Left lung (tissue), 10 donors: ENCODE data around the gene PRKN. TPM values are rescaled to one million over a fixed set of nuclear protein-coding genes. Genes with fewer than 3 reads are reported as not detected.
A peak's percentile ranks its signal among the peaks of the same experiment; 100 is the strongest.

ENCODE experiments used
- ATAC-seq: fragments of 200-7000 bp; cut with Tn5 transposase; one replicate; pipeline ENCODE4 v1.9.1; 2020; ENCODE audit warnings: moderate library complexity
- DNase-seq, 4 donors: peaks; one replicate each; pipeline ENCODE4 v3.0.0-alpha.2; 2013 to 2020
- H3K27ac ChIP-seq, 2 donors: fragments of 200-600 bp; sonication (generic) in 1 of 2; one replicate each; pipeline versions ENCODE4 v1.5.0 to v1.8.0; 2020 to 2021
- H3K27me3 ChIP-seq, 2 donors: fragments of 200-600 bp; sonication (generic) in 1 of 2; one replicate each; pipeline versions ENCODE4 v1.5.0 to v1.8.0; 2020 to 2021
- H3K36me3 ChIP-seq, 2 donors: fragments of 200-600 bp; sonication (generic) in 1 of 2; one replicate each; pipeline versions ENCODE4 v1.5.0 to v1.8.0; 2020 to 2021
- H3K4me1 ChIP-seq, 2 donors: fragments of 200-600 bp; one replicate each; pipeline ENCODE4 v1.8.0; 2021
- H3K4me3 ChIP-seq, 2 donors: fragments of 200-600 bp; sonication (generic) in 1 of 2; one replicate each; pipeline versions ENCODE4 v1.5.0 to v1.8.0; 2020 to 2021; ENCODE audit warnings: mild to moderate bottlenecking in 1 of 2
- H3K9me3 ChIP-seq, 2 donors: fragments of 200-600 bp; sonication (generic) in 1 of 2; one replicate each; pipeline versions ENCODE4 v1.5.0 to v1.8.0; 2020 to 2021
- CTCF ChIP-seq, 2 donors: fragments of 200-600 bp; sonication (generic) in 1 of 2; IDR thresholded peaks; one replicate each; pipeline versions ENCODE4 v1.5.0 to v1.8.0; 2021; ENCODE audit warnings: antibody characterized with exemption in 2 of 2
- intact Hi-C, 2 donors: fragments of 100-400 bp; cut with DNase I; formaldehyde crosslinking; loops; one replicate each; pipeline versions ENCODE4 v1.11.2 to v1.14.2; 2022
- polyA plus RNA-seq, 6 donors: library from polyadenylated mRNA; unstranded; fragments of 120-200 nt; gene quantifications; one replicate each; pipeline ENCODE4 v1.2.1, GENCODE V29; 2013; ENCODE audit not compliant: insufficient read length in 6 of 6
- total RNA-seq, 2 donors: library from RNA; stranded (reverse); fragmentation: NEBNext Ultra II Directional; extraction: Animal tissue kit (Norgen Biotek cat#: 25700); gene quantifications; one replicate each; pipeline ENCODE4 v1.2.1, GENCODE V29; 2021
- donor health status: DM: no; HTN: yes; CAD: no.
- donor health status: DM: no; HTN: no; CAD: no.

Gene PRKN
- total and polyA plus RNA-seq, 8 donors = 1.9 to 4.3 (median 2.5) TPM

DNA sequence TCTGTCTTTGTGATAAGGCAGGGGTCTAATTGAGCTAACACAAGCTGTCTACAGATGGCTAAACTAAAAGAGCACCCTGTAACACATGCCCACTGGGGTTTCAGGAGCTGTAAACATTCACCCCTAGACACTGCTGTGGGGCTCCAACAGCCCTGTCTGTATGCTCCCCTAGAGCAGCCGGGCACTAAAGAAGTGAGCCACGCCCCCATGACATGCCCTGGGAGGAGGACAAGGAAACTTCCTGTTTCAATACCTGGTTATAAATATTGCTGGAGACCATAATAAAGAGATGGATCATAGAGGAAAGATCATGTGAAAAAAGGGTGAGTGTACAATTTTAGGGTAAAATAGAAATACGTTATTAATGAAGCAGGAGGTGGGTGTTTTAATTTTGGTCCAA lies 786.0 kb downstream of the PRKN start:
- ATAC-seq (no peak), DNase-seq (no peak)
- Histone ChIP-seq H3K4me3 (no peak overlapping the region), H3K4me1 (no peaks in the 10 kb centered on the region), H3K27me3 (no peaks in the 10 kb centered on the region), H3K27ac (no peak overlapping the region), H3K9me3 (peaks cover 0 to 6% of the 10 kb centered on the region in 2 donors), H3K36me3 (no peaks in the 10 kb centered on the region)
- intact Hi-C loops = no loop called here
- no peak for TF ChIP-seq CTCF (IDR thresholded peaks at IDR 0.05)

DNA sequence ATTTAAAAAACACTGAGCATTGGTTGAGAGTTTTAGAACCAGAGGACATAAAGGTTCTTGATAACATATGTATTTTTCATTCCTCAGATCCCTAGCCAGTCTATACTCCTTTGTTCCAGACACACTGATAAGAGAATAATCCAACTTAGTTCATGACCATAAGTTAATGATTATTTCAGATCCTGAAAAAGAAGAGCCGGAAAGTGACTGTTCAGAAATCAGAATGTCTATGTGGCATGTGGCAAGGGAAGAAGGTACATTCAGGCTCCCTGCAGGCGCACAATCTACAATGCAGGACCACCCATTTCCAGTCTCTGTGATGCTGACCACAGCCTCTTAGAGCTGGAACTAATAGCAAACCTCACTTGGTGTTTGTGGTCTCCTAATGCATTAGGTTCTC lies 787.0 kb downstream of the PRKN start:
- Histone ChIP-seq H3K9me3 (peaks cover 0 to 15% of the 10 kb centered on the region in 2 donors), H3K27ac (no peak overlapping the region), H3K4me1 (no peaks in the 10 kb centered on the region), H3K27me3 (no peaks in the 10 kb centered on the region), H3K4me3 (no peak overlapping the region), H3K36me3 (no peaks in the 10 kb centered on the region)
- ATAC-seq (no peak), DNase-seq (no peak)
- TF ChIP-seq CTCF (IDR thresholded peaks at IDR 0.05) = no peak
- intact Hi-C loops = no loop called here

DNA sequence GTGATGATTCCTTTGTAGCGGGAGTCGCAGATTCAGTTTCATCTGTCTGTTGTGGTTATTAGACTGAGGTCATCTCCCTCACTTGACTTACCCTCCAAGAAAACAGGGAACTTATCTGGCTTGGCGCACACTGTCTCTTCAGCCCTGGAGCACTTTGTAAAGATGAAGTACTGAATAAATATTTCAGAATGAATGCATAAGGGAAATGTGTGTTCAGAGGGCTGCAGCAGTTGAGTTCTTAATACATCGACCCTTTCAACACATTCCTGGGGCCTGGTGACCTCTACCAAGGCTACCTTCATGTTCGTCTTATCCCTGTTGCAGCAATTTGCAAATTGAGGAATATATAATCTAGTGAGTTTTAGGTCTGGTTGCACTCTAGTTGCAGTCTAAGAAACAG lies 801.2 kb downstream of the PRKN start:
- H3K36me3 ChIP-seq = no peaks in the 10 kb centered on the region
- intact Hi-C loops = no loop called here
- no peak for ATAC-seq
- H3K4me1 ChIP-seq = no peaks in the 10 kb centered on the region
- no peak overlapping the region for H3K4me3 ChIP-seq
- H3K27me3 ChIP-seq = no peaks in the 10 kb centered on the region
- no peaks in the 10 kb centered on the region for H3K9me3 ChIP-seq
- no peak for TF ChIP-seq CTCF (IDR thresholded peaks at IDR 0.05)
- H3K27ac ChIP-seq = no peak overlapping the region
- DNase-seq = no peak

- H3K36me3 ChIP-seq = no peaks in the 10 kb centered on the region
- H3K27me3 ChIP-seq = no peaks in the 10 kb centered on the region
- H3K27ac ChIP-seq = no peak overlapping the region
- TF ChIP-seq CTCF (IDR thresholded peaks at IDR 0.05) = no peak
- no peaks in the 10 kb centered on the region for H3K4me1 ChIP-seq
- intact Hi-C loops = no loop called here
- no peak overlapping the region for H3K4me3 ChIP-seq
- DNase-seq = no peak
- ATAC-seq = no peak
- no peaks in the 10 kb centered on the region for H3K9me3 ChIP-seq
Measured at GRCh38 chr6:161924516-161925116, 803.0 kb downstream of the PRKN start.

DNA sequence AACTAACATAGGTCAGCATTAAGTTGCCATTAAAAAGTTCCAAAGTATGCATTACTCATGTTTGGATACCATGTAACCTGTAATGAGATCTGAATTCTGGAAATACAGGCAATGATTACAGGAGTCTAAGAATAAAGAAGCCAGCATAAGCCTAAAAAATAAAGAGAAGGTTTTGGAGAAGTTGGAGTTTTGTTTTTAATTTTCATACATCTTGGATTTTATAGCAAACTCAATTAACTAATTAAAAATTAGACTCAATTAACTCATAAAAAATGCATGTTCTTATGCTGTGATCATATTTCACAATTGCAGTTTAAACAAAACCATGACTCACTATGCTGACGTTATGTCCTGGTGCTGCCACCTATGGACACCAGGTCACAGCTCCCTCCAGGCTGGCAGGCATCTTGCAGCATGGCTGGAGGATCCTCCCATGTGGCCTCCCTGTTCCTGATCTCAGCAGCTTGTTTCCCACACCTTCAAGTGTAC lies 804.9 kb downstream of the PRKN start:
- Histone ChIP-seq H3K27ac (no peak overlapping the region), H3K27me3 (no peaks in the 10 kb centered on the region), H3K4me1 (no peaks in the 10 kb centered on the region), H3K4me3 (no peak overlapping the region), H3K9me3 (no peaks in the 10 kb centered on the region), H3K36me3 (no peaks in the 10 kb centered on the region)
- DNase-seq (peak in 3 of 4 donors; percentile 3 to 62 (median 41)), ATAC-seq (peak; percentile 97)
- intact Hi-C loops = no loop called here
- TF ChIP-seq CTCF (IDR thresholded peaks at IDR 0.05) = peak; percentile 17 to 18
